K562 (cell line): ENCODE results near the gene DNAH10. TPM values are rescaled to one million over a fixed set of nuclear protein-coding genes. Genes with fewer than 3 reads are reported as not detected.

Source experiments
- ATAC-seq: fragments of 200-7000 bp; cut with Tn5 transposase; 3 replicates; pipeline ENCODE4 v1.9.1; 2020; ENCODE audit warnings: moderate library complexity
- BruUV-seq: library from RNA; stranded (reverse); fragments of 400-500 nt; replicated peaks from 2 replicates; lab custom pipeline; 2021; lab: Mats Ljungman, UMichigan
- CTCF ChIA-PET: fragments of 300-600 bp; formaldehyde crosslinking; extraction: SDS; loops from one replicate; lab custom pipeline; 2021; ENCODE audit warnings: low intra/inter-chr PET ratio; lab: Yijun Ruan, JAX
- POLR2A ChIA-PET: fragments of 300-600, 350-650 bp; sonication (Branson Sonifier 250); formaldehyde crosslinking; extraction: SDS; loops from one replicate; lab custom pipeline; 2021; ENCODE audit warnings: antibody characterized with exemption, inconsistent platforms; lab: Yijun Ruan, JAX
- DNase-seq, 4 experiments: peaks; one replicate each; pipeline versions ENCODE4 v3.0.0 to v3.0.0-alpha.2; 2011 to 2018; ENCODE audit warnings: low spot score in 3 of 4, mixed read lengths in 3 of 4; ENCODE audit errors: extremely low read depth in 1 of 4
- FAIRE-seq: peaks from 2 replicates; lab custom pipeline; 2011; peaks lifted over from hg19 to GRCh38; lab: Jason Lieb, UNC
- H2AFZ ChIP-seq: 2 replicates; pipeline ENCODE4 v1.6.0; 2011; ENCODE audit warnings: low read depth, low read length, control low read depth, inconsistent platforms
- H3K27ac ChIP-seq: fragments of 200-600 bp; 3 replicates; pipeline ENCODE4 v1.8.0; 2011; ENCODE audit warnings: low read depth, mild to moderate bottlenecking, control low read depth, inconsistent platforms, low read length, moderate library complexity, mixed read lengths; ENCODE audit errors: extremely low read depth
- H3K27me3 ChIP-seq, 2 experiments: fragments of 300-600 bp in 1 of 2; 2 replicates in 1 of 2; 3 replicates in 1 of 2; pipeline versions ENCODE4 v1.6.0 to v1.8.0; 2011; ENCODE audit warnings: inconsistent platforms in 2 of 2, low read length in 2 of 2, mild to moderate bottlenecking in 1 of 2, mixed read lengths in 1 of 2, moderate library complexity in 1 of 2; ENCODE audit not compliant: control insufficient read depth in 2 of 2, insufficient read depth in 2 of 2
- H3K36me3 ChIP-seq: fragments of 300-600 bp; 3 replicates; pipeline ENCODE4 v1.8.0; 2011; ENCODE audit warnings: mild to moderate bottlenecking, low read length, inconsistent platforms; ENCODE audit not compliant: control insufficient read depth, insufficient read depth
- H3K4me1 ChIP-seq, 2 experiments: fragments of 200-600 bp in 1 of 2; replicated peaks in 1 of 2; 2 replicates in 1 of 2; 3 replicates in 1 of 2; pipeline versions ENCODE4 v1.5.1 to v1.8.0; 2011; ENCODE audit warnings: inconsistent platforms in 2 of 2, low read length in 2 of 2, mild to moderate bottlenecking in 1 of 2, mixed read lengths in 1 of 2, moderate library complexity in 1 of 2; ENCODE audit not compliant: control insufficient read depth in 2 of 2, insufficient read depth in 2 of 2
- H3K4me2 ChIP-seq: 2 replicates; pipeline ENCODE4 v1.6.1; 2011; ENCODE audit warnings: low read length, control low read depth, inconsistent platforms, mixed read lengths; ENCODE audit not compliant: insufficient read depth
- H3K4me3 ChIP-seq: fragments of 200-600 bp; sonication (generic), shearing (Covaris generic); 2 replicates; pipeline ENCODE4 v1.5.1; 2016; ENCODE audit warnings: control low read depth, inconsistent platforms
- H3K79me2 ChIP-seq: fragments of 200-600 bp; 3 replicates; pipeline ENCODE4 v1.8.0; 2011; ENCODE audit warnings: low read length, inconsistent platforms; ENCODE audit not compliant: control insufficient read depth, insufficient read depth
- H3K9ac ChIP-seq, 2 experiments: 2 replicates each; pipeline versions ENCODE4 v1.6.0 to v1.6.1; 2011; ENCODE audit warnings: low read depth in 2 of 2, low read length in 2 of 2, control low read depth in 1 of 2, inconsistent platforms in 1 of 2, mild to moderate bottlenecking in 1 of 2, mixed read lengths in 1 of 2; ENCODE audit not compliant: insufficient read depth in 1 of 2
- H3K9me1 ChIP-seq: one replicate; pipeline ENCODE4 v1.6.0; 2011; ENCODE audit warnings: inconsistent platforms, mild to moderate bottlenecking, low read length, moderate library complexity; ENCODE audit not compliant: control insufficient read depth, insufficient read depth
- H3K9me3 ChIP-seq: replicated peaks from 2 replicates; pipeline ENCODE4 v1.5.1; 2011; ENCODE audit warnings: low read depth, low read length, inconsistent platforms; ENCODE audit not compliant: control insufficient read depth, insufficient read depth
- H4K20me1 ChIP-seq: replicated peaks from 2 replicates; pipeline ENCODE4 v1.6.1; 2011; ENCODE audit warnings: low read length, inconsistent platforms, mixed read lengths; ENCODE audit not compliant: control insufficient read depth, insufficient read depth
- ASH1L ChIP-seq: fragments of 450-650 bp; IDR thresholded peaks from 2 replicates; pipeline ENCODE4 v1.6.1; 2018; ENCODE audit warnings: borderline replicate concordance, mild to moderate bottlenecking, low read depth; ENCODE audit not compliant: partially characterized antibody
- CEBPB ChIP-seq: fragments of 450-650 bp; IDR thresholded peaks from 2 replicates; pipeline ENCODE4 v1.6.1; 2016; ENCODE audit warnings: missing genetic modification characterization, missing compliant biosample characterization
- CSDE1 ChIP-seq, 2 experiments: fragments of 450-650 bp; IDR thresholded peaks; 2 replicates each; pipeline ENCODE4 v1.6.1; 2016; ENCODE audit warnings: mild to moderate bottlenecking in 1 of 2
- HMBOX1 ChIP-seq: sonication (generic); IDR thresholded peaks from 2 replicates; pipeline ENCODE4 v1.6.1; 2016
- L3MBTL2 ChIP-seq: fragments of 450-650 bp; IDR thresholded peaks from 2 replicates; pipeline ENCODE4 v1.6.1; 2016; ENCODE audit warnings: mild to moderate bottlenecking, moderate library complexity
- MCM7 ChIP-seq, 2 experiments: fragments of 450-650 bp; IDR thresholded peaks; 2 replicates each; pipeline ENCODE4 v1.6.1; 2016 to 2018
- NUFIP1 ChIP-seq: fragments of 450-650 bp; IDR thresholded peaks from 2 replicates; pipeline ENCODE4 v1.6.1; 2018; ENCODE audit not compliant: partially characterized antibody
- PBX2 ChIP-seq, 2 experiments: IDR thresholded peaks in 1 of 2; conservative IDR thresholded peaks in 1 of 2; 2 replicates each; pipeline ENCODE4 v1.6.1; 2016; ENCODE audit warnings: low read depth in 2 of 2, mild to moderate bottlenecking in 1 of 2, missing compliant biosample characterization in 1 of 2, missing genetic modification characterization in 1 of 2, moderate library complexity in 1 of 2
- RAD21 ChIP-seq, 2 experiments: fragments of 250-450 bp in 1 of 2; fragments of 450-650 bp in 1 of 2; sonication (Bioruptor Pico) in 1 of 2; formaldehyde crosslinking in 1 of 2; IDR thresholded peaks in 1 of 2; conservative IDR thresholded peaks in 1 of 2; 2 replicates each; pipeline versions ENCODE4 v1.4.0 to v1.8.0; 2020 to 2022; ENCODE audit warnings: mild to moderate bottlenecking in 2 of 2, moderate library complexity in 1 of 2
- WGBS: fragments of 100-300 bp; shearing (Covaris generic); methylation state at CpG from one replicate; pipeline ENCODE4 v1.1.6; 2016; ENCODE audit warnings: low coverage, mixed read lengths; ENCODE audit not compliant: insufficient coverage; ENCODE audit errors: missing lambda C conversion rate; 5-methylcytosine and 5-hydroxymethylcytosine counted together
- in situ Hi-C: fragments of 300-500 bp; cut with MboI; formaldehyde crosslinking; loops from 4 replicates; pipeline ENCODE4 v1.15.0; 2018; ENCODE audit warnings: inconsistent platforms, mixed read lengths
- intact Hi-C: fragments of 100-400 bp; cut with micrococcal nuclease; formaldehyde crosslinking; loops from 2 replicates; pipeline ENCODE4 v1.14.2; 2022
- polyA plus RNA-seq, 8 experiments: library from polyadenylated mRNA; depleted of rRNA in 4 of 8; stranded (reverse) in 5 of 8; unstranded in 3 of 8; fragments of >200 nt; fragmentation: Nextera tagmentation in 2 of 8; fragmentation: Illumina TruSeq in 1 of 8; extraction: Ambion mirVana in 2 of 8; extraction: Trizol in 1 of 8; gene quantifications; 2 replicates each; pipeline versions ENCODE4 v1.2.1 to v1.2.3, GENCODE V29; 2011 to 2014; ENCODE audit warnings: inconsistent platforms in 1 of 8, missing spikeins in 1 of 8
- total RNA-seq, 7 experiments: library from RNA; depleted of rRNA in 6 of 7; stranded (reverse); fragments of >200 nt in 6 of 7; fragmentation: Illumina TruSeq in 2 of 7; extraction: Trizol in 2 of 7; gene quantifications; 2 replicates each; pipeline versions ENCODE4 v1.2.1 to v1.2.3, GENCODE V29; 2011 to 2021; ENCODE audit warnings: low replicate concordance in 1 of 7
- TF ChIP-seq, protein P1 (sequence below), 3 experiments: IDR thresholded peaks in 2 of 3; conservative IDR thresholded peaks in 1 of 3; 2 replicates each; pipeline ENCODE4 v1.5.1; 2011 to 2012; ENCODE audit warnings: low read length in 3 of 3, mild to moderate bottlenecking in 3 of 3, control low read depth in 2 of 3, improper control_type of control experiment in 1 of 3, inconsistent platforms in 1 of 3, low read depth in 1 of 3, mixed read lengths in 1 of 3, moderate library complexity in 1 of 3; ENCODE audit not compliant: insufficient read depth in 2 of 3

DNAH10 gene
- total and polyA plus RNA-seq, 9 of the 15 experiments (the other 6 are each of a cell fraction or from before 2014, with no cell fraction given), result 0.01 to 0.06 (median 0.04) TPM; not detected in 1

DNA sequence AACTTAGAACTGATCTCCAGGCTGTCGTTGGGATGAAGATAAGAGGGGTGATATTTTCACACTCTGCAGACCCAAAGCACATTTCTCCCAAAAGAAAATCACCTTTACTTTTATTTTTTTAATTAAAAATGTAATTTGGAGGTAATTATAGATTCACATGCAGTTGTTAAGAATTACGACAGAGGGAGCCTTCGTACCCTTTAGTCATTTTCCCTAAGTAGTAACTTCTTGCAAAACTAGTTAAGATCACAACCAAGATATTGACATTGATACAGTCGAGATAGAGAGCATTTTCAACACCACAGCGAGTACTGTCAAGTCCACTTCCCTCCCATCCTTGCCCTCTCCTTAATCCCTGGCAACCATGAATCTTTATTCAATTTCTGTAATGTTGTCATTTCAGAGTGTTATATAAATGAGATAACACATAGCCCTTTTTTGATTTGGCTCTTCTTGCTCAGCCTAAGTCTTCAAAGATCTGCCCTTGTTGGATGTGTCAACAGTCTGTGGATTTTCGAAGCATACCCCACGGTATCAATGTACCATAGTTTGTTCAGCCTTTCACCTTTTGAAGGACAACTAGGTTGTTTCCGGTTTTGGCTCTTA is 39.6 kb downstream of the DNAH10 start (continued):
- TF ChIP-seq RAD21 (CRISPR knock-in tag; conservative IDR thresholded peaks at IDR 0.05 in 1 of 2, IDR thresholded peaks at IDR 0.05 in 1 of 2) (peak; percentile 50 to 77), CEBPB (tag) (peak; percentile 52; the same call in 1 of the 2 replicates), HMBOX1 (peak; percentile 98), CSDE1 (IDR thresholded peaks at IDR 0.05) (no peak)
- TF ChIP-seq, protein P1, sequence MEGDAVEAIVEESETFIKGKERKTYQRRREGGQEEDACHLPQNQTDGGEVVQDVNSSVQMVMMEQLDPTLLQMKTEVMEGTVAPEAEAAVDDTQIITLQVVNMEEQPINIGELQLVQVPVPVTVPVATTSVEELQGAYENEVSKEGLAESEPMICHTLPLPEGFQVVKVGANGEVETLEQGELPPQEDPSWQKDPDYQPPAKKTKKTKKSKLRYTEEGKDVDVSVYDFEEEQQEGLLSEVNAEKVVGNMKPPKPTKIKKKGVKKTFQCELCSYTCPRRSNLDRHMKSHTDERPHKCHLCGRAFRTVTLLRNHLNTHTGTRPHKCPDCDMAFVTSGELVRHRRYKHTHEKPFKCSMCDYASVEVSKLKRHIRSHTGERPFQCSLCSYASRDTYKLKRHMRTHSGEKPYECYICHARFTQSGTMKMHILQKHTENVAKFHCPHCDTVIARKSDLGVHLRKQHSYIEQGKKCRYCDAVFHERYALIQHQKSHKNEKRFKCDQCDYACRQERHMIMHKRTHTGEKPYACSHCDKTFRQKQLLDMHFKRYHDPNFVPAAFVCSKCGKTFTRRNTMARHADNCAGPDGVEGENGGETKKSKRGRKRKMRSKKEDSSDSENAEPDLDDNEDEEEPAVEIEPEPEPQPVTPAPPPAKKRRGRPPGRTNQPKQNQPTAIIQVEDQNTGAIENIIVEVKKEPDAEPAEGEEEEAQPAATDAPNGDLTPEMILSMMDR (IDR thresholded peaks at IDR 0.05 in 2 of 3, conservative IDR thresholded peaks at IDR 0.05 in 1 of 3; ENCODE audit: insufficient read depth in 2 of 3, low read depth in 1 of 3, low read length in 3 of 3), result peak; percentile 35 to 73 (median 52); a peak in 4 of 6 replicates

GRCh38 chr12:123805173-123805572 is 43.1 kb downstream of the DNAH10 start:
- Histone ChIP-seq H3K27me3 (peaks cover 7 to 14% of the 10 kb centered on the region in 2 experiments; a peak in 3 of 5 replicates), H3K4me1 (no peaks in the 10 kb centered on the region; a peak in 1 of 5 replicates), H3K4me3 (no peak overlapping the region), H3K79me2 (no peaks in the 10 kb centered on the region), H3K27ac (no peak overlapping the region), H4K20me1 (no peaks in the 10 kb centered on the region), H3K9ac (no peak overlapping the region), H3K4me2 (no peak overlapping the region), H3K9me1 (no peaks in the 10 kb centered on the region), H3K9me3 (no peaks in the 10 kb centered on the region), H3K36me3 (no peaks in the 10 kb centered on the region), H2AFZ (peak overlapping the region; percentile 62)
- ATAC-seq, result no peak
- CTCF ChIA-PET, result no interaction called here
- no peak for FAIRE-seq
- intact Hi-C loops, result loop anchor here (5.0 kb wide), 1 partner anchor 37 kb away; no protein-coding TSS in a partner anchor
- in situ Hi-C loops, result no loop called here
- 35% methylated on average over 8 of the region's 8 CpGs for WGBS
- no peak for DNase-seq
- POLR2A ChIA-PET, result interaction anchor here (0.6 kb wide), 1 partner anchor 338 kb away, joined by 3 read pairs; no protein-coding TSS in a partner anchor
- BruUV-seq, result no TSS peak
- TF ChIP-seq ASH1L (no peak), PBX2 (CRISPR knock-in tag; IDR thresholded peaks at IDR 0.05; ENCODE audit: low read depth) (peak; percentile 24; the same call in 1 of the 2 replicates), PBX2 (tag; conservative IDR thresholded peaks at IDR 0.05; ENCODE audit: low read depth) (peak; percentile 55; the same call in 1 of the 2 replicates), NUFIP1 (no peak), L3MBTL2 (0 out of 2 replicates have a peak, but pooled peaks have one; percentile 25), MCM7 (IDR thresholded peaks at IDR 0.05) (no peak)
